Keratinocyte (primary cell): ENCODE data around the gene AQP7. TPM values are rescaled to one million over a fixed set of nuclear protein-coding genes. Genes with fewer than 3 reads are reported as not detected.

Source experiments
- DNase-seq: peaks from one replicate; pipeline ENCODE4 v3.0.0-alpha.2; 2011; ENCODE audit warnings: low read depth, missing footprints, low spot score
- FAIRE-seq: peaks from 2 replicates; lab custom pipeline; 2011; peaks lifted over from hg19 to GRCh38; lab: Jason Lieb, UNC
- H2AFZ ChIP-seq: 2 replicates; pipeline ENCODE4 v1.6.0; 2012; ENCODE audit warnings: low read length, control low read depth, inconsistent platforms; ENCODE audit not compliant: control insufficient read depth
- H3K27ac ChIP-seq: 2 replicates; pipeline ENCODE4 v1.5.1; 2011; ENCODE audit warnings: low read length; ENCODE audit not compliant: control insufficient read depth, insufficient read depth
- H3K27me3 ChIP-seq: 3 replicates; pipeline ENCODE4 v1.6.0; 2011; ENCODE audit warnings: low read length; ENCODE audit not compliant: control insufficient read depth, insufficient read depth; ENCODE audit errors: extremely low read depth
- H3K36me3 ChIP-seq, 2 experiments: 2 replicates in 1 of 2; 3 replicates in 1 of 2; pipeline ENCODE4 v1.5.1; 2011; ENCODE audit warnings: low read length in 2 of 2, mild to moderate bottlenecking in 1 of 2; ENCODE audit not compliant: control insufficient read depth in 2 of 2, insufficient read depth in 2 of 2; ENCODE audit errors: extremely low read depth in 1 of 2
- H3K4me1 ChIP-seq: 3 replicates; pipeline ENCODE4 v1.5.1; 2011; ENCODE audit warnings: low read length; ENCODE audit not compliant: control insufficient read depth, insufficient read depth; ENCODE audit errors: extremely low read depth
- H3K4me2 ChIP-seq: 3 replicates; pipeline ENCODE4 v1.6.0; 2011; ENCODE audit warnings: low read depth, low read length; ENCODE audit not compliant: control insufficient read depth, insufficient read depth; ENCODE audit errors: extremely low read depth
- H3K4me3 ChIP-seq, 3 experiments: fragments of 200-600 bp in 1 of 3; sonication (generic) in 1 of 3; 2 replicates in 2 of 3; 3 replicates in 1 of 3; pipeline ENCODE4 v1.5.1; 2011 to 2016; ENCODE audit warnings: low read length in 3 of 3, mild to moderate bottlenecking in 3 of 3, control low read depth in 2 of 3, inconsistent platforms in 1 of 3, low read depth in 1 of 3, mixed read lengths in 1 of 3, mixed run types in 1 of 3, moderate library complexity in 1 of 3; ENCODE audit not compliant: control insufficient read depth in 2 of 3, insufficient read depth in 2 of 3; ENCODE audit errors: extremely low read depth in 1 of 3
- H3K79me2 ChIP-seq: 2 replicates; pipeline ENCODE4 v1.6.0; 2012; ENCODE audit warnings: low read length; ENCODE audit not compliant: control insufficient read depth, insufficient read depth
- H3K9ac ChIP-seq: 3 replicates; pipeline ENCODE4 v1.6.0; 2011; ENCODE audit warnings: low read length; ENCODE audit not compliant: control insufficient read depth, insufficient read depth; ENCODE audit errors: extremely low read depth
- H3K9me1 ChIP-seq: 3 replicates; pipeline ENCODE4 v1.6.0; 2011; ENCODE audit warnings: low read length; ENCODE audit not compliant: control insufficient read depth, insufficient read depth; ENCODE audit errors: extremely low read depth
- H3K9me3 ChIP-seq: 2 replicates; pipeline ENCODE4 v1.5.1; 2012; ENCODE audit warnings: low read depth, low read length; ENCODE audit not compliant: control insufficient read depth
- H4K20me1 ChIP-seq: 3 replicates; pipeline ENCODE4 v1.6.0; 2011; ENCODE audit warnings: low read length; ENCODE audit not compliant: control insufficient read depth, insufficient read depth; ENCODE audit errors: extremely low read depth
- EZH2 ChIP-seq: IDR thresholded peaks from one replicate; pipeline ENCODE4 v1.6.1; 2012; ENCODE audit warnings: inconsistent platforms, mild to moderate bottlenecking, low read length, moderate library complexity
- dilution Hi-C: fragments of 300-500 bp; cut with MboI; formaldehyde crosslinking; loops from one replicate; pipeline ENCODE4 v1.7.0; 2020; ENCODE audit warnings: low sequenced_read_pairs; ENCODE audit not compliant: extremely low pct_ligation_motif_present
- polyA plus RNA-seq, 5 experiments: library from polyadenylated mRNA; depleted of rRNA in 3 of 5; stranded (reverse) in 3 of 5; stranded (forward) in 1 of 5; unstranded in 1 of 5; fragments of >200 nt; gene quantifications; 1 replicate in 1 of 5; 2 replicates in 3 of 5; 3 replicates in 1 of 5; pipeline versions ENCODE4 v1.2.1 to v1.2.3, GENCODE V29; 2011 to 2012; ENCODE audit warnings: missing spikeins in 2 of 5, low read depth in 1 of 5, low replicate concordance in 1 of 5
- TF ChIP-seq, protein P1 (sequence below), 3 experiments: IDR thresholded peaks in 1 of 3; conservative IDR thresholded peaks in 1 of 3; optimal IDR thresholded peaks in 1 of 3; 2 replicates in 2 of 3; 3 replicates in 1 of 3; pipeline versions ENCODE3 to v1.5.1; 2011; ENCODE audit warnings: low read length in 3 of 3, mild to moderate bottlenecking in 3 of 3, moderate library complexity in 2 of 3, control low read depth in 1 of 3, inconsistent platforms in 1 of 3; ENCODE audit not compliant: insufficient read depth in 2 of 3; ENCODE audit errors: extremely low read depth in 1 of 3

The AQP7 gene
- polyA plus RNA-seq, 1 donor (not counting 4 experiments of a cell fraction or from before 2014, with no cell fraction given), result not detected

DNA sequence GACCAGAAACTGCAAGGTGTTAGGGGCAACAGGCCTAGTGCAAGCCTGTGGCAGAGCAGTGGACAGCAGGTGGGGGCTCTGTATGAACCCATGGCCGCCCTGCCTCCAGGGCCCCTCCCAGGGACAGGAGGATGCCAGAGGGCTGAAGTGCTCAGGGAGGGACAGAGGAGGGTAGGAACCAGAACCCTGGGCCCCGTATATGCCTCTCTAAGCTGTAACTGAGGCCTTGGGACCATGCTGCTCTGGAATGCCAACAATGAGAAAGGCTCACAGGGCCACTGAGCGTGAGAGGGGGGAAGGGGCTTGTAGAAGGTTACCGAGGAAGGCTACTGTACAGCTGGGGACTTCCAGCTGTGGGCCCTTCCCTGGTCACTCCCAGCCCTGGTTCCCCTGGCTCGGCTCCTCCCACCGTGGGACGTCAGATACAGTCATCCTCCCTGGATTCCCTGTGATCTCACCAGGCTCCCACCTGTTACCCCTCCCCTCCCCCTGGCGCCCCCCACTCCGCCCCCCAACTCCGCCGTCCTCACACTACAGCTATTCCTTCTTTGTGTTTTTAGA is 21.1 kb downstream of the AQP7 start:
- dilution Hi-C loops, result no loop called here
- H3K27ac ChIP-seq, result no peak overlapping the region
- no peak for FAIRE-seq

DNA sequence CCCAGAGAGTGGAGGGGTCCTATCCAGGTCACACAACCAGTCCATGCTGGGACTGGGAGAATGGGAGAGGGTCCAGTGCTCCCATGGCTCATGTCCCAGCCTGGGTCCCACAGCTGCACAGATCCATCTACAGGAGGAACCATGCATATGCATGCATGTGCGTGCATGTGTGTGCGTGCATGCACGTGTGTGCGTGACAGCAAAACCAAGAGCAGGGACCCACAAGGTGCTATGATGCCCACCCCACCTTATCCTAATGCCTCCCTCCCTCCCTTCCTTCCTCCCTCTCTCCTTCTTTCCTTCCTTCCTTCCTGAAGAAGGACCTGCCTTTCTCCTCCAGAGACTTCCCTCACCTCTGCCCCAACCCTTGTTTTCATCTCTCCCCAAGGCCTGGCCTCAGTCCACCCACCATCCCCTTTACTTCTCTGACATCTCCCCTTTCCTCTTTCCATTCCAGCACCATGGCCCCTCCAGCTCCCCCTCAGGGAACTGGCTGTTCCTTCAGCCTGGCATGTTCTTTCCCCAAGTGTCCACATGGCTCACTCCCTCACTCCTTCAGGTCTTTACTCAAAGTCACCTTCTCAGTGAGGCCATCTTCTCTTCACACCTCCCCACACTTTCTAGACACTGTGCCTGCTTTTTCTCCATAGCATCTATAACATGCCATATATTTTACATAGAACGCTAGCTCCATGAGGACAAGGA is 21.8 kb downstream of the AQP7 start:
- Histone ChIP-seq H3K4me1 (no peaks in the 10 kb centered on the region), H3K4me3 (no peak overlapping the region), H3K79me2 (no peaks in the 10 kb centered on the region), H3K27me3 (no peaks in the 10 kb centered on the region), H3K4me2 (no peak overlapping the region), H2AFZ (no peak overlapping the region), H3K27ac (no peak overlapping the region), H3K36me3 (no peaks in the 10 kb centered on the region), H4K20me1 (no peaks in the 10 kb centered on the region), H3K9me3 (no peaks in the 10 kb centered on the region), H3K9ac (no peak overlapping the region), H3K9me1 (no peaks in the 10 kb centered on the region)
- DNase-seq (no peak), FAIRE-seq (no peak)
- TF ChIP-seq, protein P1, sequence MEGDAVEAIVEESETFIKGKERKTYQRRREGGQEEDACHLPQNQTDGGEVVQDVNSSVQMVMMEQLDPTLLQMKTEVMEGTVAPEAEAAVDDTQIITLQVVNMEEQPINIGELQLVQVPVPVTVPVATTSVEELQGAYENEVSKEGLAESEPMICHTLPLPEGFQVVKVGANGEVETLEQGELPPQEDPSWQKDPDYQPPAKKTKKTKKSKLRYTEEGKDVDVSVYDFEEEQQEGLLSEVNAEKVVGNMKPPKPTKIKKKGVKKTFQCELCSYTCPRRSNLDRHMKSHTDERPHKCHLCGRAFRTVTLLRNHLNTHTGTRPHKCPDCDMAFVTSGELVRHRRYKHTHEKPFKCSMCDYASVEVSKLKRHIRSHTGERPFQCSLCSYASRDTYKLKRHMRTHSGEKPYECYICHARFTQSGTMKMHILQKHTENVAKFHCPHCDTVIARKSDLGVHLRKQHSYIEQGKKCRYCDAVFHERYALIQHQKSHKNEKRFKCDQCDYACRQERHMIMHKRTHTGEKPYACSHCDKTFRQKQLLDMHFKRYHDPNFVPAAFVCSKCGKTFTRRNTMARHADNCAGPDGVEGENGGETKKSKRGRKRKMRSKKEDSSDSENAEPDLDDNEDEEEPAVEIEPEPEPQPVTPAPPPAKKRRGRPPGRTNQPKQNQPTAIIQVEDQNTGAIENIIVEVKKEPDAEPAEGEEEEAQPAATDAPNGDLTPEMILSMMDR (optimal IDR thresholded peaks at IDR 0.05 in 1 of 3, IDR thresholded peaks at IDR 0.05 in 1 of 3, conservative IDR thresholded peaks at IDR 0.05 in 1 of 3; ENCODE audit: extremely low read depth in 1 of 3, insufficient read depth in 2 of 3, low read length in 3 of 3), result no peak
- no peak for TF ChIP-seq EZH2
- dilution Hi-C loops, result no loop called here

More for the DNA sequence above, 21.1 kb downstream of the AQP7 start:
- DNase-seq, result no peak
- H3K4me1 ChIP-seq, result no peaks in the 10 kb centered on the region
- H4K20me1 ChIP-seq, result no peaks in the 10 kb centered on the region
- H3K9me1 ChIP-seq, result no peaks in the 10 kb centered on the region
- no peaks in the 10 kb centered on the region for H3K79me2 ChIP-seq
- H3K27me3 ChIP-seq, result no peaks in the 10 kb centered on the region
- no peak overlapping the region for H2AFZ ChIP-seq
- H3K4me3 ChIP-seq, result no peak overlapping the region
- H3K9me3 ChIP-seq, result no peaks in the 10 kb centered on the region
- TF ChIP-seq, protein P1 (optimal IDR thresholded peaks at IDR 0.05 in 1 of 3, IDR thresholded peaks at IDR 0.05 in 1 of 3, conservative IDR thresholded peaks at IDR 0.05 in 1 of 3; ENCODE audit: extremely low read depth in 1 of 3, insufficient read depth in 2 of 3, low read length in 3 of 3), result no peak
- no peak for TF ChIP-seq EZH2
- H3K36me3 ChIP-seq, result no peaks in the 10 kb centered on the region
- H3K4me2 ChIP-seq, result no peak overlapping the region
- no peak overlapping the region for H3K9ac ChIP-seq
